ENCODE results near the gene PIK3R3. TPM values are rescaled to one million over a fixed set of nuclear protein-coding genes. Genes with fewer than 3 reads are reported as not detected.

The PIK3R3 gene
- total RNA-seq, 5 donors from 2014 or later (not counting 1 experiment from before 2014, with no cell fraction given), result 0.65 to 2.3 (median 1.1) TPM

DNA sequence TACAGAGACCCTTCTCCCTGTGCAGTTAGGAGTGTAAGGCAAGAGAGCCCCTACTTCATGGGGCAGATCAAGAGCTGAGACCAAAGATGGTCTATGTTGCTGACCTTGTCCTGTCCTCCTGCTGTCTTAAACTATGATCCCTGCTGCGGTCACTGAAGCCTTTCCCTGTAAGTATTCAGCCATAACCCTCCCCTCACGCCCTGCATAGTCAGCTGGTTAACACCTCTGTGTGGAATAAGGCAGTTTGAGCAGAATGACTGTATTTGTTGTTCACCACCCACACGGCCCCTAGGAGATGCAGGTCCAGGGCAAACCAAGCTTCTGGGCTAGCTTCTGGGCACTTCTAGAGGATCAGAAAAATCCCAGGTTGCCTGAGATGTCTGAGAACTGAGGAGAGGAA is 42.8 kb upstream of the PIK3R3 start:
- DNase-seq, result no peak
- WGBS (ENCODE audit: insufficient coverage), result 60% methylated on average over 1 of the region's 3 CpGs
- ATAC-seq (replicated peaks in 1 of 4), result no peak
- Mint-ChIP-seq H3K36me3 (no peaks in the 10 kb centered on the region), H3K9me3 (no peaks in the 10 kb centered on the region), H3K4me3 (no peak overlapping the region), H3K27ac (no peak overlapping the region), H3K4me1 (no peaks in the 10 kb centered on the region), H3K27me3 (peaks cover 3 to 4% of the 10 kb centered on the region in 2 donors)
- Histone ChIP-seq H3K27ac (ENCODE audit: low read length) (no peak overlapping the region), H3K9me3 (no peaks in the 10 kb centered on the region), H3K27me3 (replicated peaks in 1 of 2; ENCODE audit: control insufficient read depth in 2 of 2, extremely low read depth in 1 of 2, insufficient read depth in 2 of 2, low read length in 1 of 2) (peaks cover 0 to 18% of the 10 kb centered on the region in 2 experiments), H3K4me3 (ENCODE audit: control insufficient read depth in 1 of 2, extremely low read depth in 1 of 2, low read length in 1 of 2) (no peak overlapping the region), H3K4me1 (ENCODE audit: control insufficient read depth in 1 of 2, extremely low read depth in 1 of 2, insufficient read depth in 2 of 2, low read length in 2 of 2) (peaks cover 0 to 2% of the 10 kb centered on the region in 2 experiments), H3K36me3 (ENCODE audit: control insufficient read depth in 2 of 2, extremely low read depth in 1 of 2, insufficient read depth in 1 of 2, low read length in 1 of 2) (no peaks in the 10 kb centered on the region)
- CTCF ChIA-PET, result no interaction called here
- POLR2A ChIA-PET, result no interaction called here

DNA sequence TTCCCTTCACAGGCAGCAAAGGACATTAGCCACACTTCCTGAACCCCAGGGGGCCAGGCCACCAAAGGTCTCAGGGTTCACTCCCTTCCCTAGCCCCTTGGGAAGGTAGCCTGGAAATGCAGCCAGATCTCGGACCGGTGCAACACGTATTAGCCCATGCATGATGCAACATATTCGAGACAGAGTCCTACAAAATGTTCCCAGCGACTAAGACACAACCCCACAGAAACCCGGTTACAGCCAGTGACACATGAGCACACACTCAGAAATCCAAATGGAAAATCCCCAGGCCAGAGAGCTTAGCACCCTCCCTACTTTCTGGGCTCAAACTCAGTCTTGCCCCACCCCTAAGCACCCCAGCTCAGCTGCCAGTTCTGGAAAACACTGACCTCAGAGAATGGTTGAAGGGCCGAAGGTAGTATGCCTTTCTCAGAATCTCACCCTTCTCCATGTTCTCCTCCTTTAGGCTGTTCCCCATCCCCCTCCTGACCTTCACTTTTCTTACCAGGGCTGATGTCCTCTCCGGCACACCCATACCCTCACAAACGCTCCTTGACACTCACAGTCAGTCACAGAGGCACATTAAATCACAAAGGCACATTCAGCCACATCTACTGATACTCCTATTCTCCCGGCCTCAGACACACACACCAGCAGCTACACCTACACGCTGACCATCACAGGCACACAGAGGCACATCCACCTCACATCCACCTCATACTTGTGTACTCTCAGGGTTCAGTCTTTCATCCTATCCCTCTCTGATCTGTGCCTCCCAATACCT is 42.2 kb upstream of the PIK3R3 start, which contains the start of gene TSPAN1:
Gene TSPAN1 (plus strand): TSS at position 640 of the 784 bp plus-strand sequence. CDS start 6,021 bp downstream, outside the sequence.
- no peak for DNase-seq
- H3K4me1 Mint-ChIP-seq, result no peaks in the 10 kb centered on the region
- H3K27me3 Mint-ChIP-seq, result peaks cover 3 to 4% of the 10 kb centered on the region in 2 donors
- H3K27ac Mint-ChIP-seq, result no peak within 1 kb of the TSS
- Histone ChIP-seq H3K27me3 (replicated peaks in 1 of 2; ENCODE audit: control insufficient read depth in 2 of 2, extremely low read depth in 1 of 2, insufficient read depth in 2 of 2, low read length in 1 of 2) (peaks cover 0 to 17% of the 10 kb centered on the region in 2 experiments), H3K4me1 (ENCODE audit: control insufficient read depth in 1 of 2, extremely low read depth in 1 of 2, insufficient read depth in 2 of 2, low read length in 2 of 2) (peaks cover 0 to 2% of the 10 kb centered on the region in 2 experiments), H3K9me3 (no peaks in the 10 kb centered on the region), H3K36me3 (ENCODE audit: control insufficient read depth in 2 of 2, extremely low read depth in 1 of 2, insufficient read depth in 1 of 2, low read length in 1 of 2) (no peaks in the 10 kb centered on the region), H3K4me3 (ENCODE audit: control insufficient read depth in 1 of 2, extremely low read depth in 1 of 2, low read length in 1 of 2) (no peak within 1 kb of the TSS), H3K27ac (ENCODE audit: low read length) (no peak within 1 kb of the TSS)
- ATAC-seq (replicated peaks in 1 of 4), result no peak
- WGBS (ENCODE audit: insufficient coverage), result 81% methylated on average over 7 of the region's 11 CpGs
- POLR2A ChIA-PET, result no interaction called here
- H3K4me3 Mint-ChIP-seq, result no peak within 1 kb of the TSS
- CTCF ChIA-PET, result no interaction called here
- H3K36me3 Mint-ChIP-seq, result no peaks in the 10 kb centered on the region
- no peaks in the 10 kb centered on the region for H3K9me3 Mint-ChIP-seq

DNA sequence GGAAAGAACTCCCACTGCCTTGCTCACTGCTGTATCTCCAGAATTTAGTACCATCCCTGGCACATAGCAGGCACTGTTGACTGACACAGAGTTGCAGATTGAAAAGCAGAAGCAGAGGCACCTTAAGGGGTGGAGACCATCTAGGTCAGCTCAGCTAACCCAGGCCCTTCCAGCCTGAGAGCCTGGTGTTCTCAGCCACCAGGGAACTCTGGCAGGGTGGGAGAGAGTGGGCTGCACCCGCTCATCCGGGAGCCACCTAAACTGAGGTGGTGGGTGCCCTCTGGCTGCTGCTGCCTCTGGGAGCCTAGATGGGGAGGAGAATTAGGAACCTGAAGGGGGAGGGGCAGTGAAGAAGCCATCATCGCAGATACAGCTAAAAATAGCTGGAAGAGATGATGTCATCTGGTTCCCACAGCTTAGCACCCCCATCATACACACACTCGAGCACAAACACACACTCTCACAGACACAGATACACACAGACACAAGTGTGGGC is 41.0 kb upstream of the PIK3R3 start:
- WGBS (ENCODE audit: insufficient coverage), result no CpG with 5 or more reads among the region's 4 CpGs
- Mint-ChIP-seq H3K4me1 (no peaks in the 10 kb centered on the region), H3K27ac (no peak overlapping the region), H3K9me3 (no peaks in the 10 kb centered on the region), H3K36me3 (no peaks in the 10 kb centered on the region), H3K4me3 (no peak overlapping the region), H3K27me3 (peaks cover 4 to 5% of the 10 kb centered on the region in 2 donors)
- ChIA-PET CTCF (no interaction called here), POLR2A (no interaction called here)
- no peak for DNase-seq
- H3K4me1 ChIP-seq (ENCODE audit: control insufficient read depth in 1 of 2, extremely low read depth in 1 of 2, insufficient read depth in 2 of 2, low read length in 2 of 2), result no peaks in the 10 kb centered on the region
- no peaks in the 10 kb centered on the region for H3K9me3 ChIP-seq
- H3K4me3 ChIP-seq (ENCODE audit: control insufficient read depth in 1 of 2, extremely low read depth in 1 of 2, low read length in 1 of 2), result no peak overlapping the region
- H3K27me3 ChIP-seq (replicated peaks in 1 of 2; ENCODE audit: control insufficient read depth in 2 of 2, extremely low read depth in 1 of 2, insufficient read depth in 2 of 2, low read length in 1 of 2), result peaks cover 0 to 17% of the 10 kb centered on the region in 2 experiments
- ATAC-seq (replicated peaks in 1 of 4), result no peak
- H3K36me3 ChIP-seq (ENCODE audit: control insufficient read depth in 2 of 2, extremely low read depth in 1 of 2, insufficient read depth in 1 of 2, low read length in 1 of 2), result no peaks in the 10 kb centered on the region
- H3K27ac ChIP-seq (ENCODE audit: low read length), result no peak overlapping the region

DNA sequence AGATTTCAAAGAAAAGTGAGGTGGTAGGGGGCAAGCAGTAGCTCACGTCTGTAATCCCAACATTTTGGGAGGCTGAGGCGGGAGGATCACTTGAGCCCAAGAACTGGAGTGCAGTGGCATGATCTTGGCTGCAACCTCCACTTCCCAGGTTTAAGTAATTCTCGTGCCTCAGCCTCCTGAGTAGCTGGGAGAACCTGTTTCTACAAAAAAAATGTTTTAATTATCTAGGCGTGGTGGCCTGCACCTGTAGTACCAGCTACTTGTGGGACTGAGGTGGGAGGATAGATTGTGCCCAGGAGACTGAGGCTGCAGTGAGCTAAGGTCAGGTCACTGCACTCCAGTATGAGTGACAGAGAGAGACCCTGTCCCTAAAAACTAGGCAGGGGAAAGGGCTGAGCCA is 39.9 kb upstream of the PIK3R3 start:
- CTCF ChIA-PET, result no interaction called here
- Histone ChIP-seq H3K4me1 (ENCODE audit: control insufficient read depth in 1 of 2, extremely low read depth in 1 of 2, insufficient read depth in 2 of 2, low read length in 2 of 2) (peaks cover 3 to 4% of the 10 kb centered on the region in 2 experiments), H3K4me3 (ENCODE audit: control insufficient read depth in 1 of 2, extremely low read depth in 1 of 2, low read length in 1 of 2) (no peak overlapping the region), H3K9me3 (no peaks in the 10 kb centered on the region), H3K27me3 (replicated peaks in 1 of 2; ENCODE audit: control insufficient read depth in 2 of 2, extremely low read depth in 1 of 2, insufficient read depth in 2 of 2, low read length in 1 of 2) (peaks cover 0 to 20% of the 10 kb centered on the region in 2 experiments), H3K27ac (ENCODE audit: low read length) (no peak overlapping the region), H3K36me3 (ENCODE audit: control insufficient read depth in 2 of 2, extremely low read depth in 1 of 2, insufficient read depth in 1 of 2, low read length in 1 of 2) (no peaks in the 10 kb centered on the region)
- Mint-ChIP-seq H3K4me3 (no peak overlapping the region), H3K9me3 (no peaks in the 10 kb centered on the region), H3K4me1 (peaks cover 4 to 6% (median 5%) of the 10 kb centered on the region in 3 donors), H3K36me3 (no peaks in the 10 kb centered on the region), H3K27ac (no peak overlapping the region), H3K27me3 (peaks cover 4 to 8% of the 10 kb centered on the region in 2 donors)
- POLR2A ChIA-PET, result no interaction called here
- ATAC-seq (replicated peaks in 1 of 4) (no peak), DNase-seq (no peak)
- WGBS (ENCODE audit: insufficient coverage), result 96% methylated on average over 2 of the region's 4 CpGs

DNA sequence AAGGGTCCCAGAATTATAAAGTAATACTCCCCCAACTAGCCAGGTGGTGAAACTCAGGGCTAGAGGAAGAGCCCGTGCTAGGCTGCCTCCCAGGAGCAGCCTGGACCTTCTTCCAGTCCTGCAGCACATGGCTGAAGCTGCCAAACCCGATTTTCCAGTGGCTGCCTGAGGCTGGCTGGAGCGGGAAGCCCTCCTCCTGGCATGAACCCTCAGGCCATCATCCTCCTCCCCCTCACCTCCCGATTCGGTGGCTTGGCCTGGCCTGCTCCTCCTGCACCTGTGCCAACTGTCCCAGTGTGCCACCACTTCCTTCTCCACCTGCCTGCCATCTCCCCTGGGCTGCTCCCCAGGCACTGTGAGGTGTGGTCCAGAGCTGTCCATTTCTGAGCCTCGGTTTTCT is 39.4 kb upstream of the PIK3R3 start:
- Histone ChIP-seq H3K27ac (ENCODE audit: low read length) (no peak overlapping the region), H3K4me1 (ENCODE audit: control insufficient read depth in 1 of 2, extremely low read depth in 1 of 2, insufficient read depth in 2 of 2, low read length in 2 of 2) (peaks cover 3 to 9% of the 10 kb centered on the region in 2 experiments), H3K27me3 (replicated peaks in 1 of 2; ENCODE audit: control insufficient read depth in 2 of 2, extremely low read depth in 1 of 2, insufficient read depth in 2 of 2, low read length in 1 of 2) (peaks cover 0 to 24% of the 10 kb centered on the region in 2 experiments), H3K4me3 (ENCODE audit: control insufficient read depth in 1 of 2, extremely low read depth in 1 of 2, low read length in 1 of 2) (no peak overlapping the region), H3K9me3 (no peaks in the 10 kb centered on the region), H3K36me3 (ENCODE audit: control insufficient read depth in 2 of 2, extremely low read depth in 1 of 2, insufficient read depth in 1 of 2, low read length in 1 of 2) (no peaks in the 10 kb centered on the region)
- no peak for ATAC-seq (replicated peaks in 1 of 4)
- CTCF ChIA-PET, result no interaction called here
- POLR2A ChIA-PET, result no interaction called here
- no peak overlapping the region for H3K4me3 Mint-ChIP-seq
- no peak overlapping the region for H3K27ac Mint-ChIP-seq
- no peaks in the 10 kb centered on the region for H3K9me3 Mint-ChIP-seq
- H3K4me1 Mint-ChIP-seq, result peaks cover 9 to 10% (median 9%) of the 10 kb centered on the region in 3 donors
- WGBS (ENCODE audit: insufficient coverage), result 73% methylated on average over 3 of the region's 6 CpGs
- peaks cover 4 to 8% of the 10 kb centered on the region in 2 donors for H3K27me3 Mint-ChIP-seq
- H3K36me3 Mint-ChIP-seq, result no peaks in the 10 kb centered on the region
- DNase-seq, result no peak

DNA sequence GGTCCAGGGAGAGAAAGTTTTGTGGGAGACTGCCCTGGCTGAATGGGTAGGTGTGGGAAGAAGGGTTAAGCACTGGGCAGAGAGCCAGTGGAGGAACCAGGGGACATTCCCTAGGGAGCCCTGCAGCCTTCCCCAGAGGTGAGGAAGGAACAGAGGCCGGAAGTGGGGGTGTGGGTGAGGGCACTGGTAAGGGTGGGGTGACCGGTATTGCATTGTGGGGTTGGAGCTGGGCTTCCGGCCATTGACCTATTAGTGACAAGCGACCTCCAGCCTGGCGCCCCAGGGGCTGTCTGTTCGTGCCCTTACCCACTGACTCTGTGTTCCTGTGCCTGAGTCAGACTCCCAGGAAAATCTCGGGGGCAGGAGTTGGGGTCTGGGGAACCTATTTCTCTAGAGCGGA is 38.9 kb upstream of the PIK3R3 start:
- ChIA-PET CTCF (no interaction called here), POLR2A (no interaction called here)
- DNase-seq (no peak), ATAC-seq (replicated peaks in 1 of 4) (no peak)
- Mint-ChIP-seq H3K4me3 (no peak overlapping the region), H3K27me3 (peaks cover 4 to 8% of the 10 kb centered on the region in 2 donors), H3K4me1 (peaks cover 13 to 15% (median 14%) of the 10 kb centered on the region in 3 donors), H3K36me3 (no peaks in the 10 kb centered on the region), H3K9me3 (no peaks in the 10 kb centered on the region), H3K27ac (no peak overlapping the region)
- H3K27ac ChIP-seq (ENCODE audit: low read length), result no peak overlapping the region
- H3K27me3 ChIP-seq (replicated peaks in 1 of 2; ENCODE audit: control insufficient read depth in 2 of 2, extremely low read depth in 1 of 2, insufficient read depth in 2 of 2, low read length in 1 of 2), result peaks cover 0 to 29% of the 10 kb centered on the region in 2 experiments
- WGBS (ENCODE audit: insufficient coverage), result 80% methylated on average over 7 of the region's 8 CpGs
- peaks cover 3 to 14% of the 10 kb centered on the region in 2 experiments for H3K4me1 ChIP-seq (ENCODE audit: control insufficient read depth in 1 of 2, extremely low read depth in 1 of 2, insufficient read depth in 2 of 2, low read length in 2 of 2)
- H3K9me3 ChIP-seq, result no peaks in the 10 kb centered on the region
- no peak overlapping the region for H3K4me3 ChIP-seq (ENCODE audit: control insufficient read depth in 1 of 2, extremely low read depth in 1 of 2, low read length in 1 of 2)
- no peaks in the 10 kb centered on the region for H3K36me3 ChIP-seq (ENCODE audit: control insufficient read depth in 2 of 2, extremely low read depth in 1 of 2, insufficient read depth in 1 of 2, low read length in 1 of 2)

Measured in T-cell (primary cell).